ENCODE results near the gene SNX5.

- TF ChIP-seq NANOG (IDR thresholded peaks at IDR 0.05; ENCODE audit: insufficient read depth, low read depth, low read length, poor library complexity, severe bottlenecking) (no peak), CTCF (IDR thresholded peaks at IDR 0.05; ENCODE audit: control extremely low read depth in 1 of 3, insufficient read depth in 1 of 3, low read depth in 1 of 3, low read length in 3 of 3) (no peak), RAD21 (IDR thresholded peaks at IDR 0.05 in 1 of 2, conservative IDR thresholded peaks at IDR 0.05 in 1 of 2; ENCODE audit: low read depth in 2 of 2, low read length in 2 of 2) (no peak), POLR2A (IDR thresholded peaks at IDR 0.05; ENCODE audit: control extremely low read depth in 1 of 2, low read depth in 2 of 2, low read length in 2 of 2) (no peak), RXRA (IDR thresholded peaks at IDR 0.05; ENCODE audit: insufficient read depth, low read depth, low read length) (no peak), HDAC6 (IDR thresholded peaks at IDR 0.05; ENCODE audit: low read depth, low read length) (no peak), EZH2 (IDR thresholded peaks at IDR 0.05; ENCODE audit: low read depth, low read length, severe bottlenecking) (no peak), POLR2AphosphoS5 (IDR thresholded peaks at IDR 0.05; ENCODE audit: low read depth, low read length) (no peak), SIN3A (conservative IDR thresholded peaks at IDR 0.05 in 1 of 2, IDR thresholded peaks at IDR 0.05 in 1 of 2; ENCODE audit: low read depth in 1 of 2, low read length in 2 of 2) (no peak)
Observed at GRCh38 chr20:18005990-18006364, 37.4 kb upstream of the SNX5 start.
